Adrenal gland (tissue), 12 donors: Measurements from ENCODE around the gene CBARP. TPM values are rescaled to one million over a fixed set of nuclear protein-coding genes. Genes with fewer than 3 reads are reported as not detected.
"Not testable (repeated sequence)": the region's sequence is repeated elsewhere in the genome, so short reads cannot be mapped to it uniquely, and the experiment has no call there.

Source experiments
- DNase-seq, 7 donors: peaks; one replicate each; pipeline ENCODE4 v3.0.0-alpha.2; 2019 to 2020
- H3K27ac ChIP-seq, 5 donors: fragments of 200-600 bp; sonication (generic) in 4 of 5; 1 replicate in 3 of 5; 2 replicates in 2 of 5; pipeline versions ENCODE4 v1.5.1 to v1.8.0; 2016 to 2020; ENCODE audit warnings: mild to moderate bottlenecking in 1 of 5
- H3K27me3 ChIP-seq: fragments of 200-600 bp; 2 replicates; pipeline ENCODE4 v1.8.0; 2021
- H3K36me3 ChIP-seq, 2 donors: fragments of 200-600 bp; replicated peaks in 1 of 2; 1 replicate in 1 of 2; 2 replicates in 1 of 2; pipeline versions ENCODE4 v1.5.1 to v1.8.0; 2018 to 2022
- H3K4me1 ChIP-seq, 2 donors: fragments of 200-600 bp; replicated peaks in 1 of 2; 1 replicate in 1 of 2; 2 replicates in 1 of 2; pipeline versions ENCODE4 v1.5.1 to v1.8.0; 2018 to 2021
- H3K4me3 ChIP-seq, 4 donors: fragments of 200-600 bp; sonication (generic) in 3 of 4; one replicate each; pipeline ENCODE4 v1.5.1; 2016 to 2018
- H3K9me3 ChIP-seq, 3 donors: fragments of 200-600 bp; sonication (generic) in 1 of 3; replicated peaks in 1 of 3; 1 replicate in 2 of 3; 2 replicates in 1 of 3; pipeline versions ENCODE4 v1.5.1 to v1.8.0; 2016 to 2021
- CTCF ChIP-seq, 6 experiments: fragments of 450-650 bp in 4 of 6; fragments of 200-600 bp in 2 of 6; sonication (generic) in 1 of 6; IDR thresholded peaks; 1 replicate in 5 of 6; 2 replicates in 1 of 6; pipeline versions ENCODE4 v1.5.1 to v1.8.0; 2016 to 2021; ENCODE audit warnings: antibody characterized with exemption in 6 of 6, mild to moderate bottlenecking in 2 of 6, moderate library complexity in 1 of 6
- POLR2A ChIP-seq, 2 donors: fragments of 450-650 bp; IDR thresholded peaks; one replicate each; pipeline ENCODE4 v1.6.1; 2017; ENCODE audit warnings: antibody characterized with exemption in 2 of 2, mild to moderate bottlenecking in 2 of 2, moderate library complexity in 1 of 2
- WGBS, 4 donors: extraction: QIAGEN DNeasy Blood & Tissue Kit in 2 of 4; methylation state at CpG; one replicate each; pipeline versions ENCODE4 v1.1.5 to v1.1.7; 2013 to 2017; 5-methylcytosine and 5-hydroxymethylcytosine counted together
- intact Hi-C, 2 donors: fragments of 100-400 bp; cut with DNase I; formaldehyde crosslinking; loops; one replicate each; pipeline versions ENCODE4 v1.14.1 to v1.15.0; 2022 to 2023
- polyA plus RNA-seq, 3 donors: library from polyadenylated mRNA; stranded (reverse); fragments of 200-250 nt in 2 of 3; fragments of 350-450 nt in 1 of 3; fragmentation: Illumina TruSeq in 1 of 3; extraction: RNeasy Lipid Tissue Mini Kit (QIAGEN cat#74804) in 1 of 3; gene quantifications; one replicate each; pipeline ENCODE4 v1.2.3, GENCODE V29; 2013 to 2014
- total RNA-seq, 9 donors: library from RNA; depleted of rRNA in 4 of 9; stranded (reverse); fragments of >200 nt in 4 of 9; fragments of 120-200 nt in 1 of 9; fragmentation: NEBNext Ultra II Directional in 1 of 9; extraction: Animal tissue kit (Norgen Biotek cat#: 25700) in 1 of 9; gene quantifications; one replicate each; pipeline versions ENCODE4 v1.1.0 to v1.2.4, GENCODE V29; 2013 to 2023
- donor health status: healthy with polysubstance abuse.
- donor health status: Bipolar disorder and iron deficiency.
- donor health status: DM: yes; HTN: yes; CAD: no.
- donor health status: DM: no; HTN: no; CAD: no.
- donor health status: DM: no; HTN: no; CAD: no.
- donor health status: DM: yes; HTN: yes; CAD: no.

Gene CBARP
- total and polyA plus RNA-seq, 12 donors = 0.09 to 9.3 (median 1.8) TPM; not detected in 2

DNA sequence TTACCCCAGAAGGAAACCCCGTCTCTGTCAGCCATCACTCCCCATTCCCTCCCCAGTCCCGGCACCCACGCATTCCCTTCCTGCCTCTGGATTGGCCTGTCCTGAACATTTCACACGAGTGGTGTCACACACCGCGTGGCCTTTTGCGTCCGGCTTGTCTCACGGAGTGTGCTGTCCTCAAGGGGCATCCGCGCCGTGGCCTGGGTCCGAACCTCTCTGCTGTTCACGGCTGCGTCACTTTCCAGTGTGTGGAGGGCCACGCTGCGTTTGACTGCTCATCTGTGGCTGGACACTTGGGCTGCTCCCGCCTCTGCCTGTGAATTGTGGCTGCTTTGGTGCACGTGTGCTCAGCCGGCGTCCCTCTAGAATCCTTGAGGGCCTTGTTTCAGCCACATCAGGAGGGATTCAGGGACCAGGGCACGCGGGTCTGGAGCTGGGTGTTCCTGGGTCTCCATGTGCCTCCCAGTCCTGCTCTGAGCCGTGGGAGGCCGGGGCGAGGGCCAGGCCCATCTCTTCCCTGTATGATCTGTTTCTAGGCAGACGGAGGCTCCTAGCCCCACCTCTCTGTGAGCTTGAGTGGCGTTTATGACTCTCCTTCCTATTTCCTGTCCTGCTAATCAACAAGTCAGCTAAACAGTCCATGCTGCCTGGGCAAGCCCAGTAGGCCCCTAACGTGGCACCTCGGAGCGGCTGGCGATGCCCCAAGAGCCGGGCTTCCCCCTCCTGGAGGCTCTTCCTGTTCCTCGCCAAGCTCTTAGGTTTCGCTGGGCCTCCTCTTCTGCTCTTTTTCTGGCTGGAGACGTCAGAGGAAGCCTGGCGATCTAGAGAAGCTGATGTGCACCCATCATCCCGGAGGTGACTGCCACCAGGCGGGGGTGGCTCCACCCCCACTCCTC lies 24.2 kb downstream of the CBARP start:
- peaks cover 49 to 91% of the 10 kb centered on the region in 2 donors for H3K4me1 ChIP-seq
- DNase-seq = peak; percentile 62 to 91 (median 79)

GRCh38 chr19:1211494-1212234 lies 26.1 kb downstream of the CBARP start:
- H3K27ac ChIP-seq = peak overlapping the region in 2 of 5 donors; percentile 8 to 78

More for the DNA sequence above, 24.2 kb downstream of the CBARP start:
- H3K9me3 ChIP-seq = no peaks in the 10 kb centered on the region
- TF ChIP-seq POLR2A (IDR thresholded peaks at IDR 0.05) (peak in 1 of 2 donors; percentile 38), CTCF (IDR thresholded peaks at IDR 0.05) (no peak)
- H3K27ac ChIP-seq = peak overlapping the region; percentile 58 to 97 (median 88)
- peak overlapping the region in 1 of 4 donors; percentile 17 for H3K4me3 ChIP-seq
- no peaks in the 10 kb centered on the region for H3K27me3 ChIP-seq
- intact Hi-C loops = no loop called here
- H3K36me3 ChIP-seq = peaks cover 0 to 10% of the 10 kb centered on the region in 2 donors
- 43 to 71% (median 53%) methylated on average over 25 to 39 of the region's 39 CpGs for WGBS, 4 donors

DNA sequence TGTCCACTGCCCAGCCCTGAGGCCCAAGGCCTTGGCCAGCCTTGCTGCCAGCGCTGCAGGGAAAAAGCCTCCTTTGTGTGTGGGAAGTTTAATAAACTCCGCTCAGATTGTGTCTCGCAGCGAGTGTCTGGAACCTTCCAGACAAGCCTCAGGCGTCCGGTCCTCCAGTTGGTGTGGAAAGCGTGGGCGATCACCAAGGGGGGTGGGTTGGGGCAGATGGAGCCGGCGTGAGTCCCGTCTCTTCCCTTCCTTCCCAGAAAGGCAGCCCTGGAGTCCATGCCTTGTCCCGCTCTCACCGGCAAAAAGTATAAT lies 27.6 kb downstream of the CBARP start:
- Histone ChIP-seq H3K4me3 (peak overlapping the region in 1 of 4 donors; percentile 13), H3K36me3 (peaks cover 0 to 10% of the 10 kb centered on the region in 2 donors), H3K27ac (peak overlapping the region in 4 of 5 donors; percentile 1 to 90 (median 63)), H3K27me3 (no peaks in the 10 kb centered on the region), H3K9me3 (no peaks in the 10 kb centered on the region), H3K4me1 (peaks cover 54 to 68% of the 10 kb centered on the region in 2 donors)
- TF ChIP-seq POLR2A (IDR thresholded peaks at IDR 0.05) (no peak), CTCF (IDR thresholded peaks at IDR 0.05) (no peak)
- WGBS, 4 donors = 24 to 63% (median 55%) methylated on average over 6 to 13 of the region's 13 CpGs
- DNase-seq = peak in 6 of 7 donors; percentile 45 to 69 (median 58)
- intact Hi-C loops = no loop called here

More at GRCh38 chr19:1211494-1212234, 26.1 kb downstream of the CBARP start:
- peak in 3 of 7 donors; percentile 15 to 35 (median 30) for DNase-seq
- Histone ChIP-seq H3K4me3 (no peak overlapping the region), H3K27me3 (no peaks in the 10 kb centered on the region), H3K9me3 (no peaks in the 10 kb centered on the region), H3K4me1 (peaks cover 61 to 81% of the 10 kb centered on the region in 2 donors), H3K36me3 (peaks cover 0 to 10% of the 10 kb centered on the region in 2 donors)
- 85 to 89% (median 87%) methylated on average over 17 to 33 of the region's 33 CpGs for WGBS, 4 donors
- TF ChIP-seq POLR2A (IDR thresholded peaks at IDR 0.05) (no peak), CTCF (IDR thresholded peaks at IDR 0.05) (no peak)
- intact Hi-C loops = no loop called here

GRCh38 chr19:1208830-1209229 lies 29.0 kb downstream of the CBARP start:
- TF ChIP-seq POLR2A (IDR thresholded peaks at IDR 0.05) = peak in 1 of 2 donors; percentile 14
- WGBS, 4 donors = 10 to 75% (median 65%) methylated on average over 1 to 10 of the region's 10 CpGs
- Histone ChIP-seq H3K4me3 (peak overlapping the region in 1 of 4 donors; percentile 4), H3K4me1 (peaks cover 43 to 67% of the 10 kb centered on the region in 2 donors), H3K27ac (peak overlapping the region in 3 of 5 donors; percentile 48 to 90 (median 78)), H3K36me3 (peaks cover 0 to 10% of the 10 kb centered on the region in 2 donors)
- H3K27me3 ChIP-seq, intact Hi-C loops, H3K9me3 ChIP-seq: not testable (repeated sequence)
- peak in 6 of 7 donors; percentile 36 to 72 (median 65) for DNase-seq
